NB4 (cell line): ENCODE data around the gene E2F8.
"Not testable (repeated sequence)": the region's sequence is repeated elsewhere in the genome, so short reads cannot be mapped to it uniquely, and the experiment has no call there.

Experiments used
- DNase-seq: peaks from one replicate; pipeline ENCODE4 v3.0.0; 2010; ENCODE audit warnings: low read depth
- H3K4me3 ChIP-seq: one replicate; pipeline ENCODE4 v1.5.1; 2011; ENCODE audit warnings: mild to moderate bottlenecking, low read depth, low read length, moderate library complexity
- CTCF ChIP-seq: IDR thresholded peaks from one replicate; pipeline ENCODE4 v1.5.1; 2012; ENCODE audit warnings: low read depth, low read length
- MAX ChIP-seq: IDR thresholded peaks from 2 replicates; pipeline ENCODE4 v1.6.1; 2011; ENCODE audit warnings: low read depth, low read length
- MYC ChIP-seq: IDR thresholded peaks from 2 replicates; pipeline ENCODE4 v1.6.1; 2011; ENCODE audit warnings: low read depth, low read length
- POLR2A ChIP-seq: IDR thresholded peaks from 2 replicates; pipeline ENCODE4 v1.6.1; 2011; ENCODE audit warnings: mild to moderate bottlenecking; ENCODE audit not compliant: insufficient read length; ENCODE audit errors: extremely low read depth

E2F8 gene

GRCh38 chr11:19281555-19281954, 40.8 kb upstream of the E2F8 start:
- no peak for DNase-seq
- TF ChIP-seq MYC, result no peak
- TF ChIP-seq CTCF, result no peak
- no peak for TF ChIP-seq POLR2A
- no peak for TF ChIP-seq MAX

GRCh38 chr11:19281041-19281440, 40.3 kb upstream of the E2F8 start:
- no peak overlapping the region for H3K4me3 ChIP-seq
- DNase-seq, result no peak
- no peak for TF ChIP-seq MAX
- no peak for TF ChIP-seq CTCF
- TF ChIP-seq MYC, result no peak
- TF ChIP-seq POLR2A, result no peak

More at GRCh38 chr11:19281555-19281954, 40.8 kb upstream of the E2F8 start:
- no peak overlapping the region for H3K4me3 ChIP-seq

GRCh38 chr11:19279451-19279850, 38.7 kb upstream of the E2F8 start:
- peak; percentile 20 for TF ChIP-seq CTCF
- no peak for TF ChIP-seq MAX
- peak; percentile 78 for DNase-seq
- H3K4me3 ChIP-seq, result no peak overlapping the region

- DNase-seq, result peak; percentile 73
- no peak overlapping the region for H3K4me3 ChIP-seq
- TF ChIP-seq POLR2A (no peak), MYC (no peak), MAX (no peak)
Measured at GRCh38 chr11:19276859-19277808, 36.4 kb upstream of the E2F8 start.

- no peak overlapping the region for H3K4me3 ChIP-seq
- TF ChIP-seq MYC, result no peak
- TF ChIP-seq MAX, result no peak
- no peak for TF ChIP-seq CTCF
- DNase-seq, result peak; percentile 23
Measured at GRCh38 chr11:19275496-19275895, 34.8 kb upstream of the E2F8 start.

- not testable (repeated sequence) for H3K4me3 ChIP-seq
- DNase-seq, result peak; percentile 39
Measured at GRCh38 chr11:19273219-19273618, 32.5 kb upstream of the E2F8 start.

GRCh38 chr11:19268909-19269308, 28.2 kb upstream of the E2F8 start:
- TF ChIP-seq POLR2A, result no peak
- no peak for TF ChIP-seq CTCF
- no peak for TF ChIP-seq MAX
- TF ChIP-seq MYC, result no peak
- no peak overlapping the region for H3K4me3 ChIP-seq
- DNase-seq, result no peak
